GM19025 (cell line): Measurements from ENCODE around the gene ECSIT.

Source experiments
- ATAC-seq: cut with Tn5 transposase; IDR thresholded peaks from one replicate; pipeline ENCODE4 v1.9.1; 2021; ENCODE audit warnings: mild to moderate bottlenecking, low read depth, moderate library complexity; ENCODE audit not compliant: unreplicated experiment

Gene ECSIT

DNA sequence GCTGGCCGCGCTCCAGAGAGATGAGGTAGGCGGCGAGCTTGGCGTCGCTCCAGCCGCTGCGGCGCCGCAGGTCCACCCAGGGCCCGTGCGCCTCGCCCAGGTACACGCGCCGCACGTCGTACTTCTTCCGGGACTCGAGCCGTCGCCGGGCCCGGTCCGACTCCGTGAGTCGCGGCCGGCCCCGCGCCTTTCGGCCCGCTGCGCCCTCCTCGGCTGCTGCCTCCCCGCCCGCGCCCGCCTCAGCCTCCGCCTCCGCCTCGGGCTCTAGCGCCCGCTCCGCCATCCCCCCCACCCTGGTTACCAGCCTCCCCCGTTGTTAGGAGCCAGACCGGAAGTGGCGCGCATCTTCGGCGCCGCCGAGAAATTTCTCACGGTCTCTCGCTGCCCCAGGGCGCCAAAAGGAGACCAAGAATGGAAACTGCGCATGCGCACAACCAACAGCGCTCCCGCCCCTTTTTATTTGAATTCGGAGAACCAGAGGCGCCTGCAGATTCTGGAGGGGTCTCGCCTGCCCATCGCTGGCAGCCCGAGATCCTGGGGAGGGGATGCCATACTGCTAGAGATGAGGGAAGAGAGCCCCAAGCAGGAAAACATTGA lies 23.3 kb downstream of the ECSIT start, which contains the start of gene ZNF653:
TSS of gene ZNF653 (minus strand) at position 336 of the 597 bp plus-strand sequence. CDS start at position 283, 53 bp downstream.
- peak; percentile 47 for ATAC-seq

DNA sequence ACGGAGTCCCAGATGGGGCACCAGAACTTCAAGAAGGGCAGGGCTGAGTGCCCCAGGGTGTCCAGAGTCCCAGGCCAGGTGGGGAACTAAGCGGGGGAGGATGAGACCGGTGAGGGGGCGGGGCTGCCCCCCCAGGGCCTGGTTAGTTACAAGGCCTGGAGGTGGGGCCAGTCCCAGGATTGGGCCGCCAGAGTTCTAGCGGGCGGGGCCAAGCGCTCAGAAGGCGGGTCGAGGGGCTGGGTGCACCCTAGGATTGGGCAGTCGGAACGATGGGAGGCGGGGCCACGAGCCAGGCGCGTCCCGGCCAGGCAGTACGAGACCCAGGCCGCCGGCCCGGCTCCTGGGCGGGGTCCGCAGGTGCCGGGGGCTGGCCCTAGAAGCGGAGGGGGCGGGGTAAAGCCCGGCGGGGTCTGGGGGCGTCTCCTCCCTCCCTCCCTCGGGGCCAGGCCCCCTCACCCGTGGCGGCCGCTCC lies 23.9 kb downstream of the ECSIT start:
- peak; percentile 86 for ATAC-seq

- ATAC-seq = no peak
Measured at GRCh38 chr19:11504502-11505031, 24.4 kb downstream of the ECSIT start.

- no peak for ATAC-seq
Measured at GRCh38 chr19:11499890-11500420, 29.0 kb downstream of the ECSIT start.

GRCh38 chr19:11499220-11499726 lies 29.7 kb downstream of the ECSIT start:
- ATAC-seq = no peak

DNA sequence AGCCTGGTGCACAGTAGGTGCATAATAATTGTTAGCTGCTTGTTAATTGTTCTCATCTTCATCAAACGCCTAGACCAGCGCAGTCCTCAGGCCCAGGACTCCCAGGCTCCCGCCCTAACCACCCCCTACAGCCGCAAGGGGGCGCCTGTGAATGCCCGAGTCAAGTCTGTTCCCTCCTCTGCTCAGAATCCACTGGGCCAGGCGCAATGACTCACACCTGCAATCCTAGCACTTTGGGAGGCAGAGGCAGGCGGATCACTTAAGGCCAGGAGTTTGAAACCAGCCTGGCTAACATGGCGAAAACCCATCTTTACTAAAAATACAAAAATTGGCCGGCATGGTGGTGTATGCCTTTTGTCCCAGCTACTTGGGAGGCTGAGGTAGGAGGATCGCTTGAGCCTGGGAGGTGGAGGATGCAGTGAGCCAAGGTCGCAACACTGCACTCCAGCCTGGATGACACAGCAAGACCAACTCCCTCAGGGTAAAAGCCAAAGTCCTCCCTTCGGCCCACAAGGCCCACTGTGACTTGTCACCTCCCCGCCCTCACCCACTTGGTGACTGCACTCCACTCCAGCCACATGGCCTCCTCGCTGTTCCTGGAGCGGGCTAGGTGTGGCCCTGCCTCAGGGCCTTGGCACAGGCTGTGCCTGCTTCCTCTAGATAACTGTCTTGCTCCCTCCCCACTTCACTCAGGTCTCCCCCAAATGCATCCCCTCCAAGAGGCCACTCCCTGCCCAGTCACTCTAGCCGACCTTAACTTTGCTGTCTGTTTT lies 32.4 kb downstream of the ECSIT start:
- ATAC-seq = no peak

DNA sequence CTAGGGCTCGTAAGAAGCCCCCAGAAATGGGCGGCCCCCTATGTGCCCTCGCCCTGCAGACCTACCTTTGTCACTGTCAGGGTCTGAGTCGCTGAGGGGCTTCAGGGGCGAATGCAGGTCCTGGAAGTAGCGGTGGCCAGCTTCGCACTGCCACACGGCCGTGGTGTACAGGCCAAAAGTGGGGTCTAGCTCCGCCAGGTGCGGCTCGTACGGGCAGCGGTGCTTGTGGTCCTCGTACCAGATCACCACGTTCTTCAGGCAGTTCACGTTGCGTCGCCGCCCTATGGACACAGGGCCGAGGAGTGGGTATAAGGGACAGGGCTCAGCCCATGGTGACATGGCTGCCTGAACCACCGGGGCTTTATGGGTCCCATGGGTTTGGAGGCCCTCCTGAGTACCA lies 33.0 kb downstream of the ECSIT start:
- no peak for ATAC-seq

DNA sequence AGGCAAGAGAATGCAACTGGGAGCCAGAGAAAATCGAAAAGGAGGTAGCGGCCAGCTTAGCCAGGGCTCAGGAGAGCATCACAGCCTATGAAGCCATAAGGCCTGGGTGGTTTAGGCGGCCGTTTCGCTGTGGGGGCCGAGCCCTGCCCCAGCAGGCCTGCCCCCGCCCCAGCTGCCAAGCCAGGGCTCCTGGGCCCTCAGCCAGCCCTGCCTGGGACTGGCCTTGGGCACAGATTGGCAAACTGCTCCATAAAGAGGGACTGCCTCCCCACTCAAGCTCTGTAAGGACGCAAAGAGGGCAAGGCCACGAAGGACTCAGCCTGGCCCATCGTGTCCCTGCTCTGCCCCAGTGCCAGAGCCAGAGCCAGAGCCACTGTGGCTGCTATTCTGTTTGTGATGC lies 33.5 kb downstream of the ECSIT start:
- no peak for ATAC-seq

- no peak for ATAC-seq
Measured at GRCh38 chr19:11494634-11495285, 34.2 kb downstream of the ECSIT start.

DNA sequence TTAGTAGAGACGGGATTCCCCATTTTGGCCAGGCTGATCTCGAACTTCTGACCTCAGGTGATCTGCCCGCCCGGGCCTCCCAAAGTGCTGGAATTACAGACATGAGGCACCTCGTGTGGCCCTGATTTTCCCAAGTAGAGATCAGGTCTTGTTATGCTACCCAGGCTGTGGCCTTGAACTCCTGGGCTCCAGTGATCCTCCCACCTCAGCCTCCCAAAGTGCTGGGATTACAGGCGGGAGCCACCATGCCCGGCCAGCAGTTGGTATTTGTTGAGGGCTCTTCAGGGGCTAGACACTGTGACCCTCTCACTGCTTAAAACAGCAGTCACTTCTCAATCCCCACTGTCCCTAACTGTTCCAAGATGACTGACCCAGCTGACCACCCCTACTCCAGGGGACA lies 39.6 kb downstream of the ECSIT start:
- ATAC-seq = no peak

DNA sequence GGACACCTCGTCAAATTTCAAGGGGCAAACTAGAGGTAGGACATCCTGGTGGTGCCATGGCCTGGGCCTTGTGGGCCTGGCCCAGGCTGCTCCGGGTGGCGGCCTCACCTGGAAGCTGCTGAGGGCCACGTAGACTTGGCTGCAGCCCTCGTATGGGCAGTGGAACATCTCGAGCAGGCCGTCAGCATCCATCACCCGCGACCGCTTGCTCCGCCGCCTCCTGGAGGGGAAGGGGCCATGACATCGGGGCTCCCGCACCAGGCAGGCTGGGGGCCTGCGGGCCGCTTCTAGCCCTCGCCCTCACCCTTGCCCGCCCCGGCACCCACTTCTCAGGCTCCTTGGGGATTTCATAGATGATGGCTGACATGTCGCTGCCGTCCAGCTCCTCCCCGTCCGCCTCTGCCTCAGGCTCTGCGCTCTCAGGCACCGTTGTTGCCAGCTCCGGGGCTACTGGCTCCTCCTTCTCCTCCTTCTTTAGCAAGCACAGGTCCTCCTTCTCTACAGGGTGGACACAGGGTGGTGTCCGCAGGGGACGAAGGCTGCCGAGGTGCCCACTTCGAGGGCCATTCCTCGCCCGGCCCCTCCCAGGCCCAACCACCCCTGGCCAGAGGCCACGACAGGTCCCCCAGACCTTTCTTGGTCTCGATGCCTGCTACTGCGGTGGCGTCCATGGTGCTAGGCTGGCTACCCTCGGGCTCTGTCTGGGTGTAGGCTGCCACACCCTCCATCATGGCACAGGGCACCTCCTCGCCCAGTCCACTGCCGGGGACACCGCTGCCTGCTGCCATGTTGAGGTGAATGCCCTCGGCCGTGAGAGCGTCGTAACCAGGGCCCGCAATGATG lies 42.1 kb downstream of the ECSIT start:
- ATAC-seq = no peak

DNA sequence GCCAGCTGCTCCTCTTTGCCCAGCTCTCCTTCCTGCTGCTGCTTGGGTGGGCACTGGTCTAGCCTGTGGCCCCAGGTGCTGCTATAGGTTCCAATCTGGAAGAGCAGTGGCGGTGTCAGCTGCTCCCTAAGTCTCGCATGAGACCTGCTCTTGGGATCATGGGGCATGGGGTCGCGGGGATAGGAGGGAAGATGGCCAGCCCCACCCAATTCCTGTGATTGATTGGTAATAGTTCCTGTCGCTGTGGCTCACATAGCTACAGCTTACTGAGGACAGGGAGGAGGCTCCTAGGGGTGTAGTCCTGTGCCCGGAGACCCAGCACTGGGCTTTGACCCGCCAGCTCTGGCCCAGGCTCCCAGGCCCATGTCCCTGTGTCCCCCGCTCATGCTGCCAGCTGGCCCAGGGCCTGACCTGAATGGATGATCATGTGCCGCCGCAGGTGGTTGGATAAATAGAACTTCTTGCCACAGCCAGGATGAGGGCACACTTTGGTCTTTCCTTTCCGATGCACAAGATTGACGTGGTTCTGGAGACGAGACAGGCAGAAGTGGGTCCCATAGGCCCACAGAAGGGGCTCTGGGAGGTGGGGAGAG lies 43.6 kb downstream of the ECSIT start:
- no peak for ATAC-seq

GRCh38 chr19:11483366-11484111 lies 45.4 kb downstream of the ECSIT start:
- ATAC-seq = no peak

DNA sequence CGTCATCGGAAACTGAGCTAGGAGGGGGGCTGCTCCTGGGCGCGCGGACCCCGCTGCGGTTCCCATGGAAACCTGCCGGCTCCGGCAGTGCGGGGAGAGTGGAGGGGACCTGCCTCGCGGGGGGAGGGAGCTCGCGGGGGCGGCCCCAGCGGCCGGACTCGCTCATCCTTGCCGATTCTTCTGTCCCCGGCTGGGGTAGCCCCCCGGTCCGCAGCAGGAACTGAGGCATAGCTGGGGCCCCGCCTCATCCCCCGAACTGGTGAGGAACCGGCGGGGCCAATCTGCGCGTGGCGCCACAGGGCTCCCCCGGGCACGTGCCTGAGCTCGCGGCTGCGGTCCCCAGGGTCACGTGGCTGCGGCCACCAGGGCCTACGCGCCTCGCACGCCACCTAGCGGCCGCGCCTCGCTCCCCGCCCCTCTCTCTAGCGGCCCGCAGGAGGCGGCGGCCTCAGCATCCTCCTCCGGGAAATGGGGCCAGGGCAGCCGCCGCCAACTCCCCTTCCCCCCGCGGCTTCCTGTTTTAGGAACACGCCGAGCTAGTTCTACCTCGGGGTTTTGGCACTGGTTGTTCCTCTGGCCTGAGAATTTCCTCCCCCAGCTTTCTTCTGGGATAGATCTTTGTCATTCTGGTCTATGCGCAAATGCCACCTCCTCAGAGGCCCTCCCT lies 46.4 kb downstream of the ECSIT start:
- peak; percentile 63 for ATAC-seq

- peak; percentile 53 for ATAC-seq
Measured at GRCh38 chr19:11481534-11482383, 47.2 kb downstream of the ECSIT start.

- ATAC-seq = no peak
Measured at GRCh38 chr19:11480715-11481533, 48.0 kb downstream of the ECSIT start, which contains the start of gene ELAVL3. Gene ELAVL3, minus strand, starts transcription at chr19:11481046. Its CDS starts 438 bp downstream, at chr19:11480608.
